DMS53 (cell line): Measurements from ENCODE around the gene CCDC87.
"Not testable (repeated sequence)": the region's sequence is repeated elsewhere in the genome, so short reads cannot be mapped to it uniquely, and the experiment has no call there.

Experiments used
- DNase-seq: peaks from one replicate; lab custom pipeline; 2025; lab: John Stamatoyannopoulos, UW

The CCDC87 gene

DNA sequence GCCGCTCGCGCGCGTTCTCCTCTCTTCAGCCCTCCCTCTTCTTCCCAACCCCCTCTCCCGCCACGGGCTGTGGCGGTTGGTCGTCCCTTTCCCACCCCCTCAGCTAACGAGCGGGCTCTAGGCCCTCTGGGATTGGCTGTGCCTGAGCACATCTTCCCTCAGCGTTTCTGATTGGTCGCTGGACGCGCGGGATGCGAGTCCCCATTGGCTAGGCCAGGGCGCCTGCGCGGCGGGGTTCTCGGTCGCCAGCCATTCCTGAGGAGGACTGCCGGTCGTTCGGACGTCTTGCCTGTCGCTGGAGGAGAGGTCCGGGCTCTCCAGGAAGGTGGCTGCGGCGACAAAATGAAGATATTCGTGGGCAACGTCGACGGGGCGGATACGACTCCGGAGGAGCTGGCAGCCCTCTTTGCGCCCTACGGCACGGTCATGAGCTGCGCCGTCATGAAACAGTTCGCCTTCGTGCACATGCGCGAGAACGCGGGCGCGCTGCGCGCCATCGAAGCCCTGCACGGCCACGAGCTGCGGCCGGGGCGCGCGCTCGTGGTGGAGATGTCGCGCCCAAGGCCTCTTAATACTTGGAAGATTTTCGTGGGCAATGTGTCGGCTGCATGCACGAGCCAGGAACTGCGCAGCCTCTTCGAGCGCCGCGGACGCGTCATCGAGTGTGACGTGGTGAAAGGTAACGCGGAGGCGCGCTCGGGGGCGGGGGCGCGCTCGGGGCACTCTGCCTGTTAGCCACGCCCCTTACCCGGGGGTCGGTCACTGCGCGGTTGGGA is 23.7 kb upstream of the CCDC87 start, which contains the start of gene RBM14:
Gene RBM14, plus strand, starts transcription at position 252 of the 776 bp plus-strand sequence. Its CDS starts 91 bp downstream, at position 343.
- peak; percentile 100 for DNase-seq

DNA sequence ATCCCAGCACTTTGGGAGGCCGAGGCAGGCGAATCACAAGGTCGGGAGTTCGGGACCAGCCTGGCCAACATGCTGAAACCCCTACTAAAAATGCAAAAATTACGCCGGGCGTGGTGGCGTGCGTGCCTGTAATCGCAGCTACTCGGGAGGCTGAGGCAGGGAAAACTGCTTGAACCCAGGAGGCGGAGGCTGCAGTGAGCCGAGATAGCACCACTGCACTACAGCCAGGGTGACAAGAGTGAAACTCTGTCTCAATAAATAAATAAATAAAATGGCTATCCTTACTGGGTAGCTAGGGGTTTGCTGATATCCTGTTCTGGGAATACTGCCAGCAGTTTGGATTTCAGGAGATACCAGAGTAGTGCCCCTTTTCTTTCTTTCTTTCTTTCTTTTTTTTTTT is 21.2 kb upstream of the CCDC87 start:
- DNase-seq: no peak

- DNase-seq: no peak
Measured at GRCh38 chr11:66612458-66612857, 19.6 kb upstream of the CCDC87 start.

- no peak for DNase-seq
Measured at GRCh38 chr11:66609721-66610617, 17.1 kb upstream of the CCDC87 start.

DNA sequence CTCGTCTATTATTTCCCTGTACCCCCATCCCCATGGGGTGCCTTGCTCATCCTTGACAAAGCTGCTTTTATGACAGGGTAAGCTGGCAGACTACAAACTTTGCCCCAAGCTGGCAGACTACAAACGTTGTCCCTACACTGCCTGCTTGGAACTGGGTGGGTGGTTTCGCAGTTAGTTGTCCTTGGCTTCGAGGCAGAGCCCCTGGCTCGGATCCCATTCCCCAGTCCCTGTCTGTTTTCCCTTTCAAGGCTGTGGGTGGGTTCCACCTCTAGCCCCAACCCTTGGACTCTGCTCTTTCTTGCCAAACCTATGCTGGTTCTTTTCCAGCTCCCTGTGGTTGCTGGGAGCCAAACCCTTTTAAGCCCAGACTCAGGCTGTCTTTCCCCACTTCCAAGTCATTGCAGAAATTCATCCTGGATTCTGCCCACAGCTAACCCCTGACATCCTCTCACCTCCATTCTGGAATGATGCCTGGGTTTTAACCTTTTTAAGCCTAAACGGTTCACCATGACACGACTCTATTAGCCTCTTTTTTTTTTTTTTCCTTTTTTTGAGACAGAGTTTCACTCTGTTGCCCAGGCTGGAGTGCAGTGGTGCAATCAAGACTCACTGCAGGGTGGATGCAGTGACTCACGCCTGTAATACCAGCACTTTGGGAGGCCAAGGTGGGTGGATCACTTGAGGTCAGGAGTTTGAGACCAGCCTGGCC is 14.4 kb upstream of the CCDC87 start:
- DNase-seq: no peak

- not testable (repeated sequence) for DNase-seq
Measured at GRCh38 chr11:66606608-66607007, 13.7 kb upstream of the CCDC87 start.

DNA sequence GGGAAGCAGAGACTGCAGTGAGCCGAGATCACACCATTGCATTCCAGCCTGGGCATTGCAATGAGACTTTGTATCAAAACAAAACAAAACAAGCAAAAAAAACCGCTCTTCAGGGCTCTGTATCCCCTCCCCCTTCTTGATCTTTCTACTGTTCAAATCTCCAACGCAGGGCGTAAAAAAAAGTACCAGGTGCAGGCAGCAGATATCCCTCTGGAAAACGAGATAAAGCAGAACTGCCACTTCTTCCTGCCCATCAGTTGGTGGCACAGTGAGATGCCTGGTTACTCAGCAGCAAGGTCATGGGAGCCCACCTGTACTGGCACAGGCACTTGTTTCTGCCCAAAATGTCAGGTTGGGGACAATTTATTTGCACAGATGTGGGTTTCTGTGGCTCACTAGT is 11.3 kb upstream of the CCDC87 start:
- DNase-seq: no peak

- DNase-seq: no peak
Measured at GRCh38 chr11:66603072-66603471, 10.2 kb upstream of the CCDC87 start.

GRCh38 chr11:66600631-66601233 is 7.9 kb upstream of the CCDC87 start:
- no peak for DNase-seq

DNA sequence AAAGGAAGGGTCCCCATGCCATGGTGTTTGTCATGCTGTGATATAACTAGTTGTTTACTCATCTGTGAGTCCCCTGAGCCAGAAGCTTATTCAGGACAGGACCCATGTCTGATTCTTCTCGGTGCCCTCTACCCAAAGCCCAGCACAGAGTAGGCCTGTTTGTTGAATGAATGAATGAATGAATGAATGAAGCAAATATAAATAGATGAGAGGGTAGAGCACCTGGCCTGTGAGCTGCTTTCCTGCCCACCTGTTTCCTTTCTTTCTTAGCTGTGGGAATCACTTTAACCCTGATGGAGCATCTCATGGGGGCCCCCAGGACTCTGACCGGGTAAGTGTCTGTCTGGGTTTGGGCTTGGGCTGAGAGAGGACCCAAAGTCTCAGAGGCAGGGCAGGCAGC is 7.4 kb upstream of the CCDC87 start:
- no peak for DNase-seq

DNA sequence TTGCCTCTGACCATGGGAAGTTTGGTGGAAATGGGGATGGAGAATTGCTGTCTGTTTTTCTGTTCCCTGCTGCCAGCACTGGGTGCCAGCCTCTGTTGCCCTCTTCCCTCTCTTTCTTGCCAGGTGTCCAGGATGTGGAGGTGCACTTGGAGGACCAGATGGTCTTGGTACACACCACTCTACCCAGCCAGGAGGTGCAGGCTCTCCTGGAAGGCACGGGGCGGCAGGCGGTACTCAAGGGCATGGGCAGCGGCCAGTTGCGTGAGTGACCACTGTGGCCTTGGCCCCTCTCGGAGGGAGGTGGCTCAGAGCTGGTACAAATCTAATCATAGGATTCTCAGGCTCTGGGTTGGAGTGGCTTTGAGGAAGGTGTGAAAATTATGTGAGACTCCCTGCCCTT is 6.1 kb upstream of the CCDC87 start:
- no peak for DNase-seq

DNA sequence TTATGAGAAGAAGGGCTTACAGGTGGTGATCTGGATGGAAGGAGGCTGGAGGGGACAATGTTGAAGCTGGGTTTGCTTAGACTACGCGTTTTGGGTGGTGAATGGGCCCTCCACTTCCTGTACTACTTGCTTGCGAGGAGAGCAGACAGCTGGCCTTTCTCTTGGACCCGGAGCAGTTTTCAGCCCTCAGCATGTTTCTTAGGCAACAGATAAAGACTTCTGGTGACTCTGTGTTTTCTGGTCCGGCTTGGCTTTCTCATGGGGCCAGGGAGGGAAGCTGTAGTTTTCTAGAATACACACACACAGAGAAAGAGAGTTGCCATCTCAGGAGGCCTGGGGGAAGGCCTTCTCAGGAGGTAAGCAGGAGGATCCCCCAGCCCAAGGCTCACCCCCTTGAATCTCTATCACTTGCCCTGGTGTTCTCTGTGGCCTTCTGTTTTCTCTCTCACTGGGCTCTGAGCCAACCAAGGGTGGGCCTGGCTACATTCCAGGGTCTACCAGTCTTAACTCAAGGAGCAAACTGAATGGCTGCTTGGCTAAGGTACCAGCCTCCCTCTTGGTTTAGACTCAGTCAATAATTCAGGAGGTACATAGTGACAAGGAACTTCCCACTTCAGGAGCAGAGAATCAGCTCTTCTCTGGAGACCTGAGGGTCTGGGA is 2.5 kb upstream of the CCDC87 start:
- no peak for DNase-seq

GRCh38 chr11:66593650-66594049 is 787 bp upstream of the CCDC87 start:
- no peak for DNase-seq

GRCh38 chr11:66593303-66593635 is 406 bp upstream of the CCDC87 start:
- DNase-seq: peak; percentile 65

GRCh38 chr11:66591175-66591574 is 1.7 kb downstream of the CCDC87 start:
- no peak for DNase-seq

GRCh38 chr11:66589996-66590675 is 2.7 kb downstream of the CCDC87 start:
- no peak for DNase-seq

GRCh38 chr11:66589315-66589714 is 3.5 kb downstream of the CCDC87 start:
- not testable (repeated sequence) for DNase-seq

DNA sequence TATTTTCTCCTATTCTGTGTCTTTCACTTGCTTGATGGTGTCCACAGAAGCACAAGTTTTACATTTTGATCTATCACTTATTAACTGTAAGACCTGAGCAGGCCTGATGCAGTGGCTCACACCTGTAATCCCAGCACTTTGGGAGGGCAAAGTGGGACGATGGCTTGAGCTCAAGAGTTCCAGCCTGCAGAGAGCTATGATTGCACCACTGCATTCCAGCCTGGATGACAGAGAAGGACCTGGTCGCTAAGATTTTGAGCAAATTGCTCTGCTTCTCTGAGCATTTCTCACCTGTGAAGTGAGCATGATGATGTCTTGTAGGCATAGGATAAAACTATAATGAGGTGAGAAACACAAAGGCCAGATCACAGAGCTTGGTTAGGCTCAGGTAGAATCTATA is 6.7 kb downstream of the CCDC87 start:
- no peak for DNase-seq

GRCh38 chr11:66585447-66585846 is 7.4 kb downstream of the CCDC87 start:
- not testable (repeated sequence) for DNase-seq

GRCh38 chr11:66582565-66583147 is 10.2 kb downstream of the CCDC87 start:
- not testable (repeated sequence) for DNase-seq

DNA sequence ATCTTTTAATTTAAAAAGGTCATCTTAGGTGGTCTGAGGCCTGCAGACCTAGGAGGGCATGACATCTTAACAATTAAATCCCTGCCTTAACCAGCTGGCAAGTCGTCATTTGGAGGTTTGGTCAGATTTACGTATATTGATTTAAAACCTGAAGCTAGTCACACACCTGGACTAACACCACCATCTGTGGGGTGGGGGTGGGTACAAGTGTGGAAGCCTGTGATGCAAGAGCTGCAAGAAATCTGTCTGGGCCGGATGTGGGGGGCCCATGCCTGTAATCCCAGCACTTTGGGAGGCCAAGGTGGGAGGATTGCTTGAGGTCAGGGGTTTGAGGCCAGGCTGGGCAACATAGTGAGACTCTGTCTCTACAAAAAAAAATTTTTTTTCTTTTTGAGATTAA is 11.6 kb downstream of the CCDC87 start:
- no peak for DNase-seq
